ENCODE results near the gene GJD4. TPM values are rescaled to one million over a fixed set of nuclear protein-coding genes. Genes with fewer than 3 reads are reported as not detected.

Gene GJD4
- total and polyA plus RNA-seq, 2 experiments from 2014 or later = not detected

DNA sequence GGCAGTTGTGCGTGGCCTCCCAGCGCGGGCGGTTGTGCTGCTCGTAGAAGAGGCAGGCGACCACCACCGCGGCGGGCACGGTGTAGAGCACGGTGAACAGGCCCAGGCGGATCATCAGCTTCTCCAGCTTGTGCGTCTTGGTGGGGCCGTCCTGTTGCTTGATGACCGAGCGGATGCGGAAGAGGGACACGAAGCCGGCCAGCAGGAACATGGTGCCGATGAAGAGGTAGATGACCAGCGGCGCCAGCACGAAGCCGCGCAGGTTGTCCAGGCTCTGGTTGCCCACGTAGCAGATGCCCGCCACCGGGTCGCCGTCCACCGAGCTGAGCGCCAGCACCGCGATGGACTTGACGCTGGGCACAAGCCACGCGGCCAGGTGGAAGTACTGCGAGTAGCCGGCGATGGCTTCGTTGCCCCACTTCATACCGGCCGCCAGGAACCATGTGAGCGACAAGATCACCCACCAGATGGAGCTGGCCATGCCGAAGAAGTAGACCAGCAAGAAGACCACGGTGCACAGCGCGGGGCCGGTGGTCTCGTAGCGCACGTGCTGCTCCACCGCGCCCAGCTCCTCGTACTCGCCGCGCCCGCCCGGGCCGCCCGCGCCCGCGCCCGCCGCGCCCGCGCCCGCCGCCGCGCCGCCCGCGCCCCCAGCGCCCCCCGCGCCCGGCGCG is 34.7 kb downstream of the GJD4 start:
- H3K27ac Mint-ChIP-seq = no peak overlapping the region
- H3K4me3 Mint-ChIP-seq = peak overlapping the region; percentile 77
- 0 out of 2 replicates have a peak, but pooled peaks cover 16% of the 10 kb centered on the region for H3F3A ChIP-seq (replicated peaks; ENCODE audit: low read depth)
- H4K20me1 ChIP-seq (replicated peaks; ENCODE audit: insufficient read depth) = no peaks in the 10 kb centered on the region
- H3K9me2 ChIP-seq (ENCODE audit: insufficient read depth) = no peaks in the 10 kb centered on the region
- H3K4me3 ChIP-seq = peak overlapping the region; percentile 46
- H3K4me1 ChIP-seq (ENCODE audit: insufficient read depth) = peaks cover 25% of the 10 kb centered on the region
- peaks cover 4% of the 10 kb centered on the region for H3K9me3 Mint-ChIP-seq
- no peaks in the 10 kb centered on the region for H3K79me2 ChIP-seq (replicated peaks; ENCODE audit: insufficient read depth)
- H3K4me2 ChIP-seq = peak overlapping the region; percentile 72; the same call in 1 of the 2 replicates
- peaks cover 3% of the 10 kb centered on the region; the same call in 2 of the 3 replicates for H3K36me3 Mint-ChIP-seq (ENCODE audit: low read depth)
- ATAC-seq = no peak
- H3K27me3 ChIP-seq (ENCODE audit: insufficient read depth) = peaks cover 56% of the 10 kb centered on the region
- H3K4me1 Mint-ChIP-seq = peaks cover 39% of the 10 kb centered on the region
- H3K27me3 Mint-ChIP-seq (ENCODE audit: insufficient read depth, low read depth, poor library complexity) = peaks cover 34% of the 10 kb centered on the region
- no peak overlapping the region for H3K27ac ChIP-seq (ENCODE audit: low read depth)
- H3K36me3 ChIP-seq (ENCODE audit: insufficient read depth) = no peaks in the 10 kb centered on the region
- H2AFZ ChIP-seq = no peak overlapping the region
- DNase-seq (ENCODE audit: low spot score) = peak; percentile 70
- TF ChIP-seq NANOG (IDR thresholded peaks at IDR 0.05; ENCODE audit: borderline replicate concordance) (no peak), EZH2 (IDR thresholded peaks at IDR 0.05; ENCODE audit: low read depth, unreplicated experiment) (peak; percentile 29), ZNF331 (CRISPR knock-in tag; IDR thresholded peaks at IDR 0.05; ENCODE audit: low read depth) (no peak), POLR2AphosphoS5 (IDR thresholded peaks at IDR 0.05; ENCODE audit: low read depth) (no peak), REST (IDR thresholded peaks at IDR 0.05; ENCODE audit: unreplicated experiment) (no peak)

- Mint-ChIP-seq H3K27me3 (ENCODE audit: insufficient read depth, low read depth, poor library complexity) (peaks cover 37% of the 10 kb centered on the region), H3K4me1 (peaks cover 41% of the 10 kb centered on the region), H3K27ac (no peak overlapping the region), H3K9me3 (peaks cover 4% of the 10 kb centered on the region), H3K36me3 (ENCODE audit: low read depth) (peaks cover 3% of the 10 kb centered on the region; the same call in 1 of the 3 replicates), H3K4me3 (peak overlapping the region; percentile 77)
- no peaks in the 10 kb centered on the region for H3K9me2 ChIP-seq (ENCODE audit: insufficient read depth)
- H3K27ac ChIP-seq (ENCODE audit: low read depth) = no peak overlapping the region
- H3F3A ChIP-seq (replicated peaks; ENCODE audit: low read depth) = 0 out of 2 replicates have a peak, but pooled peaks cover 16% of the 10 kb centered on the region
- H3K4me2 ChIP-seq = 0 out of 2 replicates have a peak overlapping the region, but pooled peaks have one; percentile 69
- DNase-seq (ENCODE audit: low spot score) (peak; percentile 83), ATAC-seq (0 out of 3 replicates have a peak, but pooled peaks have one; percentile 0)
- TF ChIP-seq POLR2AphosphoS5 (IDR thresholded peaks at IDR 0.05; ENCODE audit: low read depth) (no peak), EZH2 (IDR thresholded peaks at IDR 0.05; ENCODE audit: low read depth, unreplicated experiment) (peak; percentile 1)
- TF ChIP-seq, protein P1, sequence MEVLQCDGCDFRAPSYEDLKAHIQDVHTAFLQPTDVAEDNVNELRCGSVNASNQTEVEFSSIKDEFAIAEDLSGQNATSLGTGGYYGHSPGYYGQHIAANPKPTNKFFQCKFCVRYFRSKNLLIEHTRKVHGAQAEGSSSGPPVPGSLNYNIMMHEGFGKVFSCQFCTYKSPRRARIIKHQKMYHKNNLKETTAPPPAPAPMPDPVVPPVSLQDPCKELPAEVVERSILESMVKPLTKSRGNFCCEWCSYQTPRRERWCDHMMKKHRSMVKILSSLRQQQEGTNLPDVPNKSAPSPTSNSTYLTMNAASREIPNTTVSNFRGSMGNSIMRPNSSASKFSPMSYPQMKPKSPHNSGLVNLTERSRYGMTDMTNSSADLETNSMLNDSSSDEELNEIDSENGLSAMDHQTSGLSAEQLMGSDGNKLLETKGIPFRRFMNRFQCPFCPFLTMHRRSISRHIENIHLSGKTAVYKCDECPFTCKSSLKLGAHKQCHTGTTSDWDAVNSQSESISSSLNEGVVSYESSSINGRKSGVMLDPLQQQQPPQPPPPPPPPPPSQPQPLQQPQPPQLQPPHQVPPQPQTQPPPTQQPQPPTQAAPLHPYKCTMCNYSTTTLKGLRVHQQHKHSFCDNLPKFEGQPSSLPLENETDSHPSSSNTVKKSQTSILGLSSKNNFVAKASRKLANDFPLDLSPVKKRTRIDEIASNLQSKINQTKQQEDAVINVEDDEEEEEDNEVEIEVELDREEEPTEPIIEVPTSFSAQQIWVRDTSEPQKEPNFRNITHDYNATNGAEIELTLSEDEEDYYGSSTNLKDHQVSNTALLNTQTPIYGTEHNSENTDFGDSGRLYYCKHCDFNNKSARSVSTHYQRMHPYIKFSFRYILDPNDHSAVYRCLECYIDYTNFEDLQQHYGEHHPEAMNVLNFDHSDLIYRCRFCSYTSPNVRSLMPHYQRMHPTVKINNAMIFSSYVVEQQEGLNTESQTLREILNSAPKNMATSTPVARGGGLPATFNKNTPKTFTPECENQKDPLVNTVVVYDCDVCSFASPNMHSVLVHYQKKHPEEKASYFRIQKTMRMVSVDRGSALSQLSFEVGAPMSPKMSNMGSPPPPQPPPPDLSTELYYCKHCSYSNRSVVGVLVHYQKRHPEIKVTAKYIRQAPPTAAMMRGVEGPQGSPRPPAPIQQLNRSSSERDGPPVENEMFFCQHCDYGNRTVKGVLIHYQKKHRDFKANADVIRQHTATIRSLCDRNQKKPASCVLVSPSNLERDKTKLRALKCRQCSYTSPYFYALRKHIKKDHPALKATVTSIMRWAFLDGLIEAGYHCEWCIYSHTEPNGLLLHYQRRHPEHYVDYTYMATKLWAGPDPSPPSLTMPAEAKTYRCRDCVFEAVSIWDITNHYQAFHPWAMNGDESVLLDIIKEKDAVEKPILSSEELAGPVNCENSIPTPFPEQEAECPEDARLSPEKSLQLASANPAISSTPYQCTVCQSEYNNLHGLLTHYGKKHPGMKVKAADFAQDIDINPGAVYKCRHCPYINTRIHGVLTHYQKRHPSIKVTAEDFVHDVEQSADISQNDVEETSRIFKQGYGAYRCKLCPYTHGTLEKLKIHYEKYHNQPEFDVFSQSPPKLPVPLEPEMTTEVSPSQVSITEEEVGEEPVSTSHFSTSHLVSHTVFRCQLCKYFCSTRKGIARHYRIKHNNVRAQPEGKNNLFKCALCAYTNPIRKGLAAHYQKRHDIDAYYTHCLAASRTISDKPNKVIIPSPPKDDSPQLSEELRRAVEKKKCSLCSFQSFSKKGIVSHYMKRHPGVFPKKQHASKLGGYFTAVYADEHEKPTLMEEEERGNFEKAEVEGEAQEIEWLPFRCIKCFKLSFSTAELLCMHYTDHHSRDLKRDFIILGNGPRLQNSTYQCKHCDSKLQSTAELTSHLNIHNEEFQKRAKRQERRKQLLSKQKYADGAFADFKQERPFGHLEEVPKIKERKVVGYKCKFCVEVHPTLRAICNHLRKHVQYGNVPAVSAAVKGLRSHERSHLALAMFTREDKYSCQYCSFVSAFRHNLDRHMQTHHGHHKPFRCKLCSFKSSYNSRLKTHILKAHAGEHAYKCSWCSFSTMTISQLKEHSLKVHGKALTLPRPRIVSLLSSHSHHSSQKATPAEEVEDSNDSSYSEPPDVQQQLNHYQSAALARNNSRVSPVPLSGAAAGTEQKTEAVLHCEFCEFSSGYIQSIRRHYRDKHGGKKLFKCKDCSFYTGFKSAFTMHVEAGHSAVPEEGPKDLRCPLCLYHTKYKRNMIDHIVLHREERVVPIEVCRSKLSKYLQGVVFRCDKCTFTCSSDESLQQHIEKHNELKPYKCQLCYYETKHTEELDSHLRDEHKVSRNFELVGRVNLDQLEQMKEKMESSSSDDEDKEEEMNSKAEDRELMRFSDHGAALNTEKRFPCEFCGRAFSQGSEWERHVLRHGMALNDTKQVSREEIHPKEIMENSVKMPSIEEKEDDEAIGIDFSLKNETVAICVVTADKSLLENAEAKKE (CRISPR knock-in tag; IDR thresholded peaks at IDR 0.05) = no peak
- TF ChIP-seq, protein P2, sequence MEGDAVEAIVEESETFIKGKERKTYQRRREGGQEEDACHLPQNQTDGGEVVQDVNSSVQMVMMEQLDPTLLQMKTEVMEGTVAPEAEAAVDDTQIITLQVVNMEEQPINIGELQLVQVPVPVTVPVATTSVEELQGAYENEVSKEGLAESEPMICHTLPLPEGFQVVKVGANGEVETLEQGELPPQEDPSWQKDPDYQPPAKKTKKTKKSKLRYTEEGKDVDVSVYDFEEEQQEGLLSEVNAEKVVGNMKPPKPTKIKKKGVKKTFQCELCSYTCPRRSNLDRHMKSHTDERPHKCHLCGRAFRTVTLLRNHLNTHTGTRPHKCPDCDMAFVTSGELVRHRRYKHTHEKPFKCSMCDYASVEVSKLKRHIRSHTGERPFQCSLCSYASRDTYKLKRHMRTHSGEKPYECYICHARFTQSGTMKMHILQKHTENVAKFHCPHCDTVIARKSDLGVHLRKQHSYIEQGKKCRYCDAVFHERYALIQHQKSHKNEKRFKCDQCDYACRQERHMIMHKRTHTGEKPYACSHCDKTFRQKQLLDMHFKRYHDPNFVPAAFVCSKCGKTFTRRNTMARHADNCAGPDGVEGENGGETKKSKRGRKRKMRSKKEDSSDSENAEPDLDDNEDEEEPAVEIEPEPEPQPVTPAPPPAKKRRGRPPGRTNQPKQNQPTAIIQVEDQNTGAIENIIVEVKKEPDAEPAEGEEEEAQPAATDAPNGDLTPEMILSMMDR (conservative IDR thresholded peaks at IDR 0.05; ENCODE audit: low read depth in 2 of 2) = peak in 1 of 2 experiments; percentile 53; a peak in 2 of 4 replicates
- peaks cover 25% of the 10 kb centered on the region for H3K4me1 ChIP-seq (ENCODE audit: insufficient read depth)
- peak overlapping the region; percentile 44 for H3K4me3 ChIP-seq
- no peaks in the 10 kb centered on the region for H4K20me1 ChIP-seq (replicated peaks; ENCODE audit: insufficient read depth)
- no peaks in the 10 kb centered on the region for H3K79me2 ChIP-seq (replicated peaks; ENCODE audit: insufficient read depth)
- no peak overlapping the region for H2AFZ ChIP-seq
- H3K27me3 ChIP-seq (ENCODE audit: insufficient read depth) = peaks cover 62% of the 10 kb centered on the region
- no peaks in the 10 kb centered on the region for H3K36me3 ChIP-seq (ENCODE audit: insufficient read depth)
Observed at GRCh38 chr10:35640474-35640873, 35.3 kb downstream of the GJD4 start.
